GM15510 (cell line): ENCODE data around the gene INPP4B.

ENCODE experiments used
- POLR2A ChIP-seq: IDR thresholded peaks from 3 replicates; pipeline ENCODE4 v1.6.1; 2011; ENCODE audit warnings: borderline replicate concordance; ENCODE audit not compliant: insufficient read length; ENCODE audit errors: extremely low read depth

INPP4B gene

GRCh38 chr4:142369141-142369540 lies 477.0 kb downstream of the INPP4B start:
- no peak for TF ChIP-seq POLR2A

GRCh38 chr4:142367418-142368180 lies 478.5 kb downstream of the INPP4B start:
- TF ChIP-seq POLR2A, result no peak

GRCh38 chr4:142366769-142367181 lies 479.3 kb downstream of the INPP4B start:
- no peak for TF ChIP-seq POLR2A

GRCh38 chr4:142365391-142365790 lies 480.7 kb downstream of the INPP4B start:
- TF ChIP-seq POLR2A, result no peak

- no peak for TF ChIP-seq POLR2A
Measured at GRCh38 chr4:142363686-142364085, 482.4 kb downstream of the INPP4B start.

GRCh38 chr4:142361981-142362380 lies 484.1 kb downstream of the INPP4B start:
- TF ChIP-seq POLR2A, result no peak

GRCh38 chr4:142360657-142361056 lies 485.4 kb downstream of the INPP4B start:
- no peak for TF ChIP-seq POLR2A

GRCh38 chr4:142358656-142359055 lies 487.4 kb downstream of the INPP4B start:
- no peak for TF ChIP-seq POLR2A

- no peak for TF ChIP-seq POLR2A
Measured at GRCh38 chr4:142356801-142357200, 489.3 kb downstream of the INPP4B start.

- no peak for TF ChIP-seq POLR2A
Measured at GRCh38 chr4:142356118-142356759, 489.9 kb downstream of the INPP4B start.

- no peak for TF ChIP-seq POLR2A
Measured at GRCh38 chr4:142355421-142355930, 490.6 kb downstream of the INPP4B start.

- TF ChIP-seq POLR2A, result no peak
Measured at GRCh38 chr4:142354794-142355420, 491.2 kb downstream of the INPP4B start.

GRCh38 chr4:142354041-142354440 lies 492.1 kb downstream of the INPP4B start:
- TF ChIP-seq POLR2A, result no peak

GRCh38 chr4:142353149-142353738 lies 492.9 kb downstream of the INPP4B start:
- TF ChIP-seq POLR2A, result no peak

- no peak for TF ChIP-seq POLR2A
Measured at GRCh38 chr4:142352712-142353111, 493.4 kb downstream of the INPP4B start.
